GM12872 (cell line): ENCODE results near the gene STK11IP.

ENCODE experiments used
- CTCF ChIP-seq: IDR thresholded peaks from 3 replicates; pipeline ENCODE4 v1.5.1; 2011; ENCODE audit warnings: low read depth, mild to moderate bottlenecking, low read length, moderate library complexity; ENCODE audit not compliant: insufficient read depth

The STK11IP gene

GRCh38 chr2:219618733-219619122 lies 21.1 kb downstream of the STK11IP start:
- no peak for TF ChIP-seq CTCF

DNA sequence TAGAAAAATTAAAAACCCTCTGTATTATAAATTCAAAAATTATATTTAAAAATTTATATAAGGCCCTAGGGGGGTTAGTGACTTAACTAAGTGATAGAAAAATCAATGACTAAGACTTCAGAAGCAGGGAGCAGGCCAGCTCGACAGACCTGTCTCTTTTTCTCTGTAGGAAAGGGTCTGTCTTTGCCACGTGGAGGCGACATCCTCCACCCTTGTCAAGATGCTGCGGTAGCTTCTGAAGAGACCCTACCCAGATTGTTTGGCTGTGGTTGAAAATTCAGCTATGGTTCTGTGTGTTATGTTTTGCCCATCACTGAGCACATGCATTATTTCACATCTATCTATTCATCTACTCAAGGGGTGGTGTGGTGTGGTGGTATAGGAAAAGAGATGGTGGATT lies 21.6 kb downstream of the STK11IP start:
- no peak for TF ChIP-seq CTCF

- no peak for TF ChIP-seq CTCF
These were observed 22.9 kb downstream of the STK11IP start for GRCh38 chr2:219620546-219620945.

DNA sequence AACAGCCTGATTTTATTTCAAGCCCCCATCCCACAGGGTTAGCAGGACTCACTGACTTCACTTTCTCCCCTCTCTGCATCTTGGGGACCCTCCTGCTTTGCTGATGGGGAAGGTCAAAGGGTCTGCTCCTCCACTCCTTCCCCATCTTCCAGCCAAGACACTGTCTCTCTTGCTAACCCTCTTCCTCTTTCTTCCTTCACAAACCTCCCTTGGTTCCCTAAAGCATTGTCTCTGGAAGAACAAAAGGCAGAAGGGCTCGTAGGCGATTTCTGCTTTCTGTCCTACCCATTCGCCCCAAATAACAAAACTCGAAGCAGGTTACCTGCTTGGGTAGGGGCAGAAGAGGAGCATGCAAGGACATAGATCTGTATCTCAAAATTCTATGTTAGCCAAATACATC lies 24.3 kb downstream of the STK11IP start:
- TF ChIP-seq CTCF: no peak

DNA sequence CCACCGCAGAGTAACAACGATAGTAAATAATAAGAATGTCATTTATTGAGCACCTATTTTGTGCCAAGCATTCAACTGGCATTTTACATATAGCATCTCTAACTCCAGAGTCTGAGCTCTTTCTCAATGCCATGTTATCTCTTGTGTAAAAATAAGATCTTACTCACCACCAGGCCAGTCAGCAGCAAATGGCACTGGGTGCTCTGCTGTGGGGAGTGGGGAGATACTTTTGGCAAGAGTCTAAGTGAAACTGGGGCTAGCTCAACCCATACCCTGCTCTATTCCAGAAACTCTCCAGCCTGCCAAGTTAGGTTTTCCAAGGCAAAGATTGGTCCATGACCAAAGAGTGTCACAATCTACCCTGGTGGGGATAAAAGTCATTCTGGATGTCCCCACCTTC lies 24.8 kb downstream of the STK11IP start:
- no peak for TF ChIP-seq CTCF

GRCh38 chr2:219624565-219624964 lies 26.9 kb downstream of the STK11IP start:
- TF ChIP-seq CTCF: no peak

GRCh38 chr2:219625179-219625578 lies 27.5 kb downstream of the STK11IP start:
- no peak for TF ChIP-seq CTCF

- TF ChIP-seq CTCF: no peak
These were observed 28.9 kb downstream of the STK11IP start for GRCh38 chr2:219626540-219626939.
